ENCODE results near the gene MEPCE. TPM values are rescaled to one million over a fixed set of nuclear protein-coding genes. Genes with fewer than 3 reads are reported as not detected.

The MEPCE gene
- total and polyA plus RNA-seq, 9 of the 15 experiments (the other 6 are each of a cell fraction or from before 2014, with no cell fraction given) = 10.9 to 76.3 (median 44.1) TPM

DNA sequence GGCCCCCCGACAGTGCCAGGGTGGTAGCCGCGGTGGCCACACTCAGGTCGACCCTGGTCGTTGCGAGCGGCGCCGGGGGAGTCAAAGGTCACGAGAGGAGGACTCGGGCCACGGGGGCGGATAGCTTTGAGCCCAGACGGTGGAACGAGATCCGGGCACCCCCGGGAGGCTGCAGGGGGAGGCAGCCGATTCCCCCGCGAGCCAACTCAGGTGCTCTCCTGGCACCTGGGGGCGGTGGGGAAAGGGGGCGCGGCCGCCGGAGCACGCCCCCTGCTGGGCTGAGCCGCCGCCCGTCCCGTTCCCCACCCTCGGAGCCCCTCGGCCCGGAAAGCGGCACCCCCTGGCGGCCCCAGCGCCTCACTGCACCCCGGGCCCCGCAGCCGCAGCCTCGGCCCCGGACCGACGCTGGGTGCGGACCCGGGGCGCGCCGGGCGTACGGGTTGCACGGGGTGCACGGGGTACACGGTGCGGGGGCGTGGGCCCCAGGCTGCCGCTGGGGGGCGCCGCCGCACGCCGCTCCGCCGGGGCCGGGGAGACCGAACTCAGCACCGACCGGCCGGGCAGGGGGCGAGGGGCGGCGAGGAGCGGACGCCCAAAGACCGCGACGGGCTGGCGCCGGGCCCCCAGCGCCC, 53.6 kb downstream of the MEPCE start (continued):
- TF ChIP-seq RBM15 (IDR thresholded peaks at IDR 0.05; ENCODE audit: insufficient read depth, low read length) = no peak
- TF ChIP-seq ILK (tag; IDR thresholded peaks at IDR 0.05; ENCODE audit: borderline replicate concordance, low read depth) = no peak
- TF ChIP-seq CEBPZ (IDR thresholded peaks at IDR 0.05; ENCODE audit: borderline replicate concordance, low read depth, low read length) = no peak
- peak; percentile 47; the same call in 1 of the 2 replicates for TF ChIP-seq MTA2 (IDR thresholded peaks at IDR 0.05; ENCODE audit: low read depth)
- peak; percentile 100 for TF ChIP-seq ZBTB7A (IDR thresholded peaks at IDR 0.05; ENCODE audit: borderline replicate concordance, control insufficient read depth, low read depth, low read length)
- no peak for TF ChIP-seq FOXK1 (CRISPR knock-in tag; IDR thresholded peaks at IDR 0.05; ENCODE audit: borderline replicate concordance)
- TF ChIP-seq PHB (CRISPR knock-in tag; IDR thresholded peaks at IDR 0.05) = no peak
- TF ChIP-seq GTF2E2 (tag; IDR thresholded peaks at IDR 0.05) = no peak
- TF ChIP-seq FOS (IDR thresholded peaks at IDR 0.05; ENCODE audit: extremely low read depth, insufficient read length) = no peak
- no peak for TF ChIP-seq ZFP36 (IDR thresholded peaks at IDR 0.05; ENCODE audit: low read depth, low read length, partially characterized antibody)
- TF ChIP-seq ARHGAP35 (IDR thresholded peaks at IDR 0.05; ENCODE audit: partially characterized antibody) = no peak
- TF ChIP-seq CBFA2T3 (IDR thresholded peaks at IDR 0.05) = no peak
- TF ChIP-seq THAP12 (CRISPR knock-in tag; IDR thresholded peaks at IDR 0.05) = peak; percentile 90
- TF ChIP-seq HDAC1 (IDR thresholded peaks at IDR 0.05) = peak in 1 of 2 experiments; percentile 78; a peak in 2 of 4 replicates
- TF ChIP-seq ZNF175 (CRISPR knock-in tag; IDR thresholded peaks at IDR 0.05; ENCODE audit: low read depth) = peak; percentile 30; the same call in 1 of the 2 replicates
- no peak for TF ChIP-seq HINFP (tag; conservative IDR thresholded peaks at IDR 0.05; ENCODE audit: low read depth)
- TF ChIP-seq ZSCAN32 (CRISPR knock-in tag; IDR thresholded peaks at IDR 0.05) = no peak
- TF ChIP-seq ATF4 (CRISPR knock-in tag; IDR thresholded peaks at IDR 0.05) = peak; percentile 56; the same call in 1 of the 2 replicates
- TF ChIP-seq MXD1 (CRISPR knock-in tag; IDR thresholded peaks at IDR 0.05; ENCODE audit: borderline replicate concordance, poor library complexity, severe bottlenecking) = no peak
